Measurements from ENCODE around the gene LRRFIP1. TPM values are rescaled to one million over a fixed set of nuclear protein-coding genes. Genes with fewer than 3 reads are reported as not detected.
"Not testable (repeated sequence)": the region's sequence is repeated elsewhere in the genome, so short reads cannot be mapped to it uniquely, and the experiment has no call there.

LRRFIP1 gene
- total RNA-seq, 2 donors from 2014 or later: 69.3 to 99.6 TPM

DNA sequence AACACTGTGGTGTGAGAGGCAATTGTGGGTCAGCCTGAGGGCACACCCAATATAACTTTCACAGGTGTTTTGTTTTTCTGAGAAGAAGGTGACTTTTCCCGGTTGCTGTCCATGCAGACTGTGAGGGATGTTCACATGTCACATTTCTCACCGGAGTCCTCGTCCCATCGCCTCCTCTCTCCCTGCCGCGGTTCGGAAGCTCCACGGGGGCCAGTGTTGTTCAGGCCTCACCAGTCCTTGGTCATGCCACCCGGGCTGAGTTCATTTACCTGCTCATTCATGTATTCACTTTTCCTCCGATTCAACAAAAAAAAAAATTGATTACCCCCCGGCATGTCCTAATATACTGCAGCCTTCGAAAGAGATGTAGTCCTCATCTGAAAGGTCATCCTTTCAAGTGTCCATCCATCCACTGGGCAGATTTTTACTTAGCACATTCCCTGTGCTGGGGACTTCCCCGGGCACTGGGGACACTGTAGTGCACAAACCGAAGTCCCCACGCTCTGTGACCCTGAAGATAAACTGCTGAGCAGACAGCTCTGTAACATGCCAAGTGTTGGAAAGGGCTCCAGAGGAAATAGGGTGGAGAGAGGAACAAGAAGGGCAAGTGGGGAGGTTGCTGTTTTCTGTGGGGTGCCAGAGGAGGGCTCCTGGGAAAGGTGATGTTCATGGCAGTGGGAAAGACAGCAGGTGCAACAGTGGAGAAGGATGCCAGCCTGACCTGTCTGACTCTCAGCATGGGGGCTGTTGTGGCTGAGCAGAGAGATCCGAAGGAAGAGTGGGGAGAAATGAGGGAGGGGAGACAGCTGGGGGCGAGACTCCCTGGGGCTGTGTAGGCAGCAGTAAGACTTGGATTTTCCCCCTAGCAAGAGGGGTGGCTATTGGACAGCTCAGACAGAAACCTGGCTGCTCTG lies 22.4 kb downstream of the LRRFIP1 start:
- DNase-seq (no peak), ATAC-seq (no peak)
- intact Hi-C loops (cut with DNase I): no loop called here

GRCh38 chr2:237650455-237650850 lies 23.1 kb downstream of the LRRFIP1 start:
- DNase-seq: no peak
- ATAC-seq: no peak
- intact Hi-C loops (cut with DNase I): no loop called here

GRCh38 chr2:237651761-237652160 lies 24.4 kb downstream of the LRRFIP1 start:
- no peak for DNase-seq
- no peak for ATAC-seq
- intact Hi-C loops (cut with DNase I): no loop called here

- intact Hi-C loops (cut with DNase I): no loop called here
- no peak for DNase-seq
- peak; percentile 44 to 68 for ATAC-seq
Observed at GRCh38 chr2:237652181-237652580, 24.8 kb downstream of the LRRFIP1 start.

GRCh38 chr2:237652854-237653253 lies 25.5 kb downstream of the LRRFIP1 start:
- ATAC-seq (no peak), DNase-seq (no peak)
- intact Hi-C loops (cut with DNase I): no loop called here

GRCh38 chr2:237653776-237654558 lies 26.6 kb downstream of the LRRFIP1 start:
- intact Hi-C loops (cut with DNase I): no loop called here
- DNase-seq (no peak), ATAC-seq (no peak)

GRCh38 chr2:237657063-237657462 lies 29.7 kb downstream of the LRRFIP1 start:
- intact Hi-C loops (cut with DNase I): no loop called here
- DNase-seq: no peak
- no peak for ATAC-seq

DNA sequence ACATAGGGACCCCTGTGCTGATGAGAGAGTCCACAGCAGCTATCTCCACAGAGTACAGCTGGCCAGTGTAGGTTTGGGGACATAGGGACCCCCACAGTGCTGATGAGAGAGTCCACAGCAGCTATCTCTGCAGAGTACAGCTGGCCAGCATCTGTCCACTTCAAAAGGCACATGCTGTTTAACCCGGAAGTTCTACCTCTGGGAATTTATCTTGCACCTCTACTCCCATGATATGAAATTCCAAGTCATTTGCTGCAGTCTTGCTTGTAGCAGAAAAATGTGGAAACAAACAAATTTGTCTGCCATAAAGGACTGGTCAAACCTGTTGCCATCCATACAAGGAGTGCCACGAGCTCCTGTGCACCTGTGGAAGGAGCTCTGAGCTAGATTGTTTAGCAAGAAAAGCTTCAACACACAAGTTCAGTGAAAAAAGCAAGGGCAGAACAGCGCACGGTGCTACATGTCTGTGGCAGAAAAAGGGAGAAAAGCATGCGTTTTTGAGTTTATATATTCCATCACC lies 33.1 kb downstream of the LRRFIP1 start:
- intact Hi-C loops (cut with DNase I): no loop called here
- DNase-seq (no peak), ATAC-seq (no peak)

GRCh38 chr2:237661270-237661669 lies 33.9 kb downstream of the LRRFIP1 start:
- intact Hi-C loops (cut with DNase I): no loop called here

DNA sequence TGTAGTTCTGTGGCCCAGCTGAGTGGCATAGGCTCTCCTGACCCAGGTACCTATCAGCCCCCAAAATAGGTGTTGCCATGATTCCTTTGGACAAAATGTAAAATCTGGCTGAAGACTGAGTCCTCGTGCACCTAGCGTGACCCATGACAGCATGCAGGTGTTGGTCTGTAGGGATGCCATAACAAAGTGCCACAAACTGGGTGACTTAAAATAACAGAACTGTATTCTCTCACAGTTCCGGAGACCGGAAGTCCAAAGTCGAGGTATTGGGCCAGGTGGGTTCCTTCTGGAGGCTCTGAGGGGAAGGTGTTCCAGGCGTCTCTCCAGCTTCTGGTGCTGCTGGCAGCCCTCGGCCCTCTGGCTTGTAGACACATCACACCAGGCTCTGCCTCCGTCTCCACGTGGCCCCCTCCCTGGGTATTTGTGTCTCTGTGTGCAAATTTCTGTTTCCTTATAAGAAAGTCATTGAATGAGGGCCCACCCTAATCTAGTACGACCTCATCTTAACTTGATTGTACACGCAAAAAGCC lies 34.5 kb downstream of the LRRFIP1 start:
- ATAC-seq: no peak
- intact Hi-C loops (cut with DNase I): no loop called here
- no peak for DNase-seq

More at GRCh38 chr2:237661270-237661669, 33.9 kb downstream of the LRRFIP1 start:
- DNase-seq (no peak), ATAC-seq (no peak)

- intact Hi-C loops (cut with DNase I): no loop called here
- ATAC-seq (peak; percentile 86 to 96), DNase-seq (peak; percentile 91)
Observed at GRCh38 chr2:237662671-237663093, 35.3 kb downstream of the LRRFIP1 start.

DNA sequence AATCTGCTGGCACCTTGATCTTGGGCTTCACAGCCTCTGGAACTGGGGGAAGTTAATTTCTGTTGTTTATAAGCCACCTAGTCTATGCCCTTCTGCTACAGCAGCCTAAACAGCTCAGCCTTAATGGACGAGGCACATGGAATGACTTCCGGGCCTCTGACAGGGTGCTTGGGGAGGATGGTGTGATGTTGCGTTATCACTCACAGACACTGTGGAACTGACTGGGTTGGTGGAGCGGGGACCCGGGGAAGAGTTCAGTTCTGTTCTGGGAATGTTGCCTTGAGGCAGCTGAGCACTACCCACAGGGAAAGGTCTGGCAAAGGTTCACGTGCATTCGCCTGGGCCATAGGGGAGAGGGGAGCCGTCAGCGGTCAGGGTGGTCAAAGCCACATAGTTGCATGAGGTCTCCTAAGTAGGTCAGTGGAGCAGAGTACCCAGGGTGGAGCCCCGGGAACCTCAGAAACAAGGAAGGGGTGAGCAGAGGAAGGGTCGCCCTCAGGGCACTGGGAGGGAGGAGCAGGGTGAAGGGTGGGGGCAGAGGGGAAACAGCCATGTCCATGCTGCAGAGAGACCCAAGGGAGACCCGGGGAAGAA lies 36.2 kb downstream of the LRRFIP1 start:
- intact Hi-C loops (cut with DNase I): no loop called here
- ATAC-seq: peak; percentile 11 to 71

DNA sequence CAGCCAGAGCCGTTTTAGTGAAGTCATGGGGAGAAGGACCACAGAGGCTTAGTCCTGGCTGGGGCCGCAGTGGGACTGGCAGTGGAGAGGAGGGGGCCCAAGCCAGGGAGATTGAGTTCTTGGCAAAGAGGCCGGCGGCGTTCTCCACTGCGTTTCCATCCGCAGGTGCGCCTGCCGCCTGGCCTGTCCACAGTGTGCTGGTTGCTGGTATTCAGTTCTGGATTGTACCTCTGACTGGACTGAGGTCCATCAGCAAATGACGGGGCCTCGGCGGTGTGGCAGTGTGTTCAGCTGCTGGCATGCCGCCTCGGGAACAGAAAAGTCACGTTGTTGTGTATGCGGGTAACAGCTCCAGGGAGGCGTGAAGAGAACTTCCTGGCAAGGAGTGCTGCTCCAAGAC lies 36.8 kb downstream of the LRRFIP1 start:
- DNase-seq: no peak
- ATAC-seq: peak; percentile 9 to 12
- intact Hi-C loops (cut with DNase I): no loop called here

More for the DNA sequence above, 36.2 kb downstream of the LRRFIP1 start:
- DNase-seq: no peak

DNA sequence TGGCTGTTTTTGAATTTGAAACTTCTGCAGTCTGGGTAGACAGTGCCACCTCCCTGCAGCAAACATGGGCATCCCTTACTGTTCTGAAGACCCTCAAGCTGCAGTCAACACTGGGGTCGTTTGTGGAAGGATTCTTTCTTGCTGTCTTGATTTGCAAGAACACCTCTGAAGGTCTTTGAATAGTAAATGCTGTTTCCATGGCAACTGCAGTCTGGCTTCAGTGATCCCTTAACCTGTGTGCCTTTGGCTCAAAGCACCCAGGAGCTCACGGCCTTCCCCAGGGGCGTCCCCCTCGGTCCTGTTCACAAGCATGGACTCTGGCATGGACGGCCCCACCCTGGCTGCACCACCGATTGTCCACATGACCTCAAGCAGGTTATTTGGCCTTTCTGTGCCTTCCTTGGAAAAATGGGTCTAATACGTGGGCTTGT lies 38.3 kb downstream of the LRRFIP1 start:
- no peak for DNase-seq
- intact Hi-C loops (cut with DNase I): no loop called here
- no peak for ATAC-seq

DNA sequence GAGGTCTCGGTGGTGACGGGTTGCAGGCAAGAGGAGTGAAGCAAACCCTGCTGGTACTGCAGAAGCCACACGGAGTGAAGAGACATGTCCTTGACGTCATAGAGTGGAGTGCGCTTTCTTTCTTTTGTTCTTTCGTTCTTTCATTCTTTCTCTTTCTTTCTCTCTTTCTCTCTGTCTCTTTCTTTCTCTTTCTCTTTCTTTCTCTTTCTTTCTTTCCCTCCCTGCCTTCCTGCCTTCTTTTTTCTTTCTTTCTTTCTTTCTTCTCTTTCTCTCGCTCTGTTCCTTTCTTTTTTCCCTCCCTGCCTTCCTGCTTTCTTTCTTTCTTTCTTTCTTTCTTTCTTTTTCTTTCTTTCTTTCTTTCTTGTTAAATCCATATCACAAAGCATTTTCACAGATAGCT lies 39.2 kb downstream of the LRRFIP1 start:
- DNase-seq (no peak), ATAC-seq (no peak)
- intact Hi-C loops (cut with DNase I): no loop called here

DNA sequence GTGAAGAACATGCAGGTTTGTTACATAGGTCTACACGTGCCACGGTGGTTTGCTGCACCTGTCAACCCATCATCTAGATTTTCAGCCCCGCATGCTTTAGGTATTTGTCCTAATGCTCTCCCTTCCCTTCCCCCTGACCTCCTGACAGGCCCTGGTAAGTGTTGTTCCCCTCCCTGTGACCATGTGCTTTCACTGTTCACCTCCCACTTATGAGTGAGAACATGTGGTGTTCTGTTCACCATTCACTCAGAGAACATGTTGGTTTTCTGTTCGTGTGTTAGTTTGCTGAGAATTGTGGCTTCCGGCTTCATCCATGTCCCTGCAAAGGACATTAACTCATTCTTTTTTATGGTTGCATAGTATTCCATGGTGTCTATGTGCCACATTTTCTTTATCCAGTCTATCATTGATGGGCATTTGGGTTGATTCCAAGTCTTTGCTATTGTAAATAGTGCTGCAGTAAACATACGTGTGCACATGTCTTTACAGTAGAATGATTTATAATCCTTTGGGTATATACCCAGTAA lies 39.7 kb downstream of the LRRFIP1 start:
- DNase-seq; intact Hi-C loops (cut with DNase I); ATAC-seq: not testable (repeated sequence)

- ATAC-seq: no peak
- DNase-seq: no peak
- intact Hi-C loops (cut with DNase I): no loop called here
Observed at GRCh38 chr2:237667893-237668292, 40.5 kb downstream of the LRRFIP1 start.

DNA sequence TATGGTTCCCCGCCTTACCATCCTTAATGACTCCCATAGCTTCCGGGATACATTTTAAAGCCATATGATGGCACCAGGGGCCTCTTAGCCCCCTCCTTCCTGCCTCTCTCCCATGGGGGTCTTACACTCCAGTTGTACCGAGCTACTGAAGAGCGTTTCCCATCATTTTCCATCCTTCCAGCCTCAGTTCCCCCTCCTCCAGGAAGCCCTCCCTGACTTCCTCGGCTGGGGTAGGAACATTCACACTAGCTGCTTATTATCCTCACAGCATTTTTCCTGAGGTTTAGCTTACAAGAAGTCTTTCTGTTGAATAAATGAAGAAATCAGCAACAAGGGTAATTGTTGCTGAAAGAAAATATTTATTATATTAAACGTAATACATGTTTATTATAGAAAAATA lies 41.1 kb downstream of the LRRFIP1 start:
- intact Hi-C loops (cut with DNase I): no loop called here
- DNase-seq (no peak), ATAC-seq (no peak)

- intact Hi-C loops (cut with DNase I): no loop called here
- DNase-seq (no peak), ATAC-seq (no peak)
Observed at GRCh38 chr2:237669283-237669627, 41.9 kb downstream of the LRRFIP1 start.

Data from left cardiac atrium (tissue), 4 donors.